Stimulated activated CD8-positive, alpha-beta memory T cell treated with anti-CD3 and anti-CD28 coated beads, Interleukin-12 subunit alpha, Interleukin-12 subunit beta, amount 100 ng/mL, for 1 hour (primary cell): ENCODE results near the gene SKIC8.

Source experiments
- DNase-seq: peaks from one replicate; pipeline ENCODE4 v3.0.0-alpha.2; 2020; ENCODE audit warnings: low read depth

SKIC8 gene

GRCh38 chr15:78291052-78291451 is 8.4 kb downstream of the SKIC8 start:
- no peak for DNase-seq

- no peak for DNase-seq
Measured at GRCh38 chr15:78290222-78290621, 9.2 kb downstream of the SKIC8 start.

- no peak for DNase-seq
Measured at GRCh38 chr15:78284758-78285157, 14.7 kb downstream of the SKIC8 start.

- DNase-seq = no peak
Measured at GRCh38 chr15:78282324-78282723, 17.1 kb downstream of the SKIC8 start.

GRCh38 chr15:78280319-78281072 is 18.9 kb downstream of the SKIC8 start:
- no peak for DNase-seq

- no peak for DNase-seq
Measured at GRCh38 chr15:78276064-78276943, 23.1 kb downstream of the SKIC8 start.

GRCh38 chr15:78274994-78275393 is 24.4 kb downstream of the SKIC8 start:
- DNase-seq = no peak

- DNase-seq = no peak
Measured at GRCh38 chr15:78272776-78273175, 26.6 kb downstream of the SKIC8 start.

GRCh38 chr15:78272316-78272715 is 27.1 kb downstream of the SKIC8 start:
- DNase-seq = no peak

GRCh38 chr15:78266806-78267205 is 32.6 kb downstream of the SKIC8 start:
- no peak for DNase-seq

- DNase-seq = no peak
Measured at GRCh38 chr15:78266229-78266628, 33.2 kb downstream of the SKIC8 start.

- DNase-seq = no peak
Measured at GRCh38 chr15:78265752-78266224, 33.6 kb downstream of the SKIC8 start.

- no peak for DNase-seq
Measured at GRCh38 chr15:78265137-78265460, 34.3 kb downstream of the SKIC8 start.

- peak; percentile 33 for DNase-seq
Measured at GRCh38 chr15:78264304-78265136, 34.9 kb downstream of the SKIC8 start, which contains the start of gene DNAJA4. DNAJA4 (plus strand) TSS chr15:78264562; CDS start chr15:78264764, 202 bp downstream.

GRCh38 chr15:78263907-78264303 is 35.5 kb downstream of the SKIC8 start:
- no peak for DNase-seq

GRCh38 chr15:78263351-78263781 is 36.0 kb downstream of the SKIC8 start:
- DNase-seq = no peak

GRCh38 chr15:78261062-78261461 is 38.3 kb downstream of the SKIC8 start:
- no peak for DNase-seq

- no peak for DNase-seq
Measured at GRCh38 chr15:78260489-78260888, 38.9 kb downstream of the SKIC8 start.

- no peak for DNase-seq
Measured at GRCh38 chr15:78259232-78259631, 40.2 kb downstream of the SKIC8 start.

GRCh38 chr15:78257681-78258080 is 41.7 kb downstream of the SKIC8 start:
- no peak for DNase-seq

GRCh38 chr15:78256044-78256437 is 43.4 kb downstream of the SKIC8 start:
- no peak for DNase-seq

GRCh38 chr15:78255421-78256043 is 43.9 kb downstream of the SKIC8 start:
- no peak for DNase-seq
